HG03457 (cell line): ENCODE results near the gene JAG2.

ENCODE experiments used
- ATAC-seq: cut with Tn5 transposase; IDR thresholded peaks from one replicate; pipeline ENCODE4 v1.9.1; 2021; ENCODE audit warnings: moderate number of reproducible peaks; ENCODE audit not compliant: unreplicated experiment

The JAG2 gene

GRCh38 chr14:105185001-105185400 lies 16.4 kb upstream of the JAG2 start:
- no peak for ATAC-seq

GRCh38 chr14:105184461-105184860 lies 15.9 kb upstream of the JAG2 start:
- ATAC-seq = no peak

GRCh38 chr14:105182296-105183020 lies 13.9 kb upstream of the JAG2 start:
- ATAC-seq = no peak

- no peak for ATAC-seq
These were observed 13.1 kb upstream of the JAG2 start for GRCh38 chr14:105181549-105182295.

- no peak for ATAC-seq
These were observed 12.3 kb upstream of the JAG2 start, which contains the start of gene NUDT14 for GRCh38 chr14:105180592-105181548. NUDT14 (minus strand) TSS chr14:105181312; CDS start chr14:105181209, 103 bp downstream.

GRCh38 chr14:105179191-105179590 lies 10.6 kb upstream of the JAG2 start:
- no peak for ATAC-seq

- ATAC-seq = no peak
These were observed 10.2 kb upstream of the JAG2 start for GRCh38 chr14:105178868-105179140.

GRCh38 chr14:105178069-105178867 lies 9.7 kb upstream of the JAG2 start:
- no peak for ATAC-seq

GRCh38 chr14:105177082-105177481 lies 8.5 kb upstream of the JAG2 start:
- no peak for ATAC-seq

GRCh38 chr14:105176513-105176912 lies 7.9 kb upstream of the JAG2 start:
- ATAC-seq = no peak

GRCh38 chr14:105173901-105174894 lies 5.6 kb upstream of the JAG2 start:
- no peak for ATAC-seq

- no peak for ATAC-seq
These were observed 4.6 kb upstream of the JAG2 start for GRCh38 chr14:105173145-105173544.

- no peak for ATAC-seq
These were observed 3.9 kb upstream of the JAG2 start for GRCh38 chr14:105172476-105172875.

GRCh38 chr14:105171004-105171673 lies 2.6 kb upstream of the JAG2 start:
- no peak for ATAC-seq

- no peak for ATAC-seq
These were observed 1.4 kb upstream of the JAG2 start for GRCh38 chr14:105169776-105170655.

- ATAC-seq = no peak
These were observed 467 bp upstream of the JAG2 start for GRCh38 chr14:105168979-105169507.

- ATAC-seq = no peak
These were observed 519 bp downstream of the JAG2 start for GRCh38 chr14:105168093-105168420.
